ENCODE results near the gene DLGAP1. TPM values are rescaled to one million over a fixed set of nuclear protein-coding genes. Genes with fewer than 3 reads are reported as not detected.
"Not testable (repeated sequence)": the region's sequence is repeated elsewhere in the genome, so short reads cannot be mapped to it uniquely, and the experiment has no call there.

Gene DLGAP1
- total and polyA plus RNA-seq, 2 donors (not counting 1 experiment from before 2014, with no cell fraction given): 0.07 to 0.61 TPM

DNA sequence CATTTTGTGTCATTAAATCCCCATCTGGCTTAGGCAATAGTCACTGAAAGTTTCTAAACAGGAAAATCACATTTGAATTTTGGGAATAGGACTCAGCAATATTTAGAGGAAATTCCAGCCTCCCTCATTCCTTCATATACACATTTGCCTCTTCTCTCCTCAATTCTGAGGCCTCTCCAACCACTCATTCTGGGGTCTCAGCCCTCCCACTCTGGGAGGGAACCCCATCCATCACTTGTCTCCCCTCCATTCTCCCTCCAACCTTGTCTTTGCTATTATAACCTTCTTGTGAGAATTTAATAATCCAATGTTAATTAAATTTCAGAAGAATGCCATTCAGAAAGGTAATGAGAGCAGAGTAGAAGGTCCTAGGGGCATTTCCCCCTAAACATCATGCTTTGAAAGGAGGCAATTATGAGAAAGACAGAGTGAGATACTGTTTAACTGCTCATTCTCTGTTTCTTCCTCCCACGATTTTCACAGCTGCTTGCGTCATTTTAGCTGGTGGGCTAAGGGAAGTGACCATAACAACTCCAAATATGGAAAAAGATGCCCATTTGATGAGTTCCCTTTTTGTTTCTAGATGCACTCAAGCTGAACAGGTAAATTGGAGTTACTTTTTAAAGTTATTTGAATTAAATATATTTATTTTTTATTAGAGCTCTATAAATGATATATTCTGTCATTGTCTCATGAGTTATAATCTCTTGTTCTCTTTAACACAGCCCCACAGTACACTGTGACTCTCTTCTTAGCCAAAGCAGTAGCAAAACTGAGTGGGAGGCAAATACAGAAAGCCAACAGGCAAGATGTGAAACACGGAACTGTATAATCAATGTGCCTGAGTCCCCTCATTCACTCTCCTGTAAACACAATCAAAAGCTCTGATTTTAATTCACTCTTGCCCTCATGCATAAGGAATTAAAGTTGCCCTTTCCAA lies 135.1 kb downstream of the DLGAP1 start:
- Histone ChIP-seq H3K36me3 (replicated peaks in 1 of 2; ENCODE audit: control extremely low read depth in 1 of 2, control insufficient read depth in 1 of 2, extremely low read depth in 1 of 2, insufficient read depth in 2 of 2, low read length in 1 of 2) (no peaks in the 10 kb centered on the region), H3K27me3 (replicated peaks in 1 of 4; ENCODE audit: control extremely low read depth in 1 of 4, control insufficient read depth in 3 of 4, insufficient read depth in 4 of 4, low read length in 3 of 4) (no peaks in the 10 kb centered on the region), H4K20me1 (ENCODE audit: control insufficient read depth, insufficient read depth, low read length, poor library complexity, severe bottlenecking) (no peaks in the 10 kb centered on the region), H3K9ac (ENCODE audit: low read length) (no peak overlapping the region), H2AFZ (ENCODE audit: insufficient read depth, low read depth, low read length, poor library complexity, severe bottlenecking) (no peak overlapping the region), H3K4me1 (ENCODE audit: control insufficient read depth in 2 of 2, insufficient read depth in 2 of 2, low read length in 2 of 2) (no peaks in the 10 kb centered on the region), H3K4me2 (replicated peaks; ENCODE audit: low read depth, low read length, poor library complexity, severe bottlenecking) (no peak overlapping the region), H3K79me2 (ENCODE audit: control insufficient read depth, insufficient read depth, low read length) (no peaks in the 10 kb centered on the region), H3K4me3 (ENCODE audit: control extremely low read depth in 1 of 5, extremely low read depth in 1 of 5, insufficient read depth in 1 of 5, low read depth in 2 of 5, low read length in 4 of 5) (no peak overlapping the region), H3K9me3 (ENCODE audit: control extremely low read depth in 1 of 3, control insufficient read depth in 2 of 3, insufficient read depth in 1 of 3, low read length in 2 of 3) (peaks cover 0 to 4% (median 0%) of the 10 kb centered on the region in 3 donors), H3K27ac (ENCODE audit: low read length in 2 of 2) (no peak overlapping the region)
- TF ChIP-seq CTCF (IDR thresholded peaks at IDR 0.05) (no peak), EZH2 (IDR thresholded peaks at IDR 0.05; ENCODE audit: borderline replicate concordance, insufficient read depth, low read depth, low read length, poor library complexity, severe bottlenecking) (no peak)
- no peaks in the 10 kb centered on the region for H3K4me1 Mint-ChIP-seq
- no peak overlapping the region for H3K27ac Mint-ChIP-seq
- ChIA-PET CTCF (no interaction called here), POLR2A (no interaction called here)
- DNase-seq: no peak
- WGBS (ENCODE audit: insufficient coverage): 20% methylated on average over 2 of the region's 3 CpGs
- no peak overlapping the region for H3K4me3 Mint-ChIP-seq
- intact Hi-C loops (cut with micrococcal nuclease): no loop called here
- ATAC-seq (ENCODE audit: low read depth): no peak
- H3K27me3 Mint-ChIP-seq: no peaks in the 10 kb centered on the region
- H3K9me3 Mint-ChIP-seq (ENCODE audit: insufficient read depth): peaks cover 4% of the 10 kb centered on the region

DNA sequence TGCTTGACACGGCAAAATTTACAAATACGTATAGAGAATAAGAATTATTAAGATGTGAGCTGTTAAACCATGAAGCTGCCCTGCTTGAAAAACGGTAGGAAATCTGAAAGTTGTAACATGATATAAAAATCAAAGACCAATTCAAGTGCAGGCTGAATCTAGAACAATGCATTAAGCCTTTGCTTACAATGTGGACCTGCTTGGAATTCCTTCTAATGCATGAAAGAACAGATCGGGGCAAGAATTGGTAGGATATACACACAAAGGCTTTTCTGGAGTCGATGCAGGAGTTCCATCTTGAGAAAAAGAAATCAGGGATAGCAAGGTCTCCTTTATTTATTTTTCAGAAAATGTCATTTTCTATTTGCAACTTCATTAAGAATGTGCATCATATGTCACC lies 136.8 kb downstream of the DLGAP1 start:
- no peaks in the 10 kb centered on the region for H3K79me2 ChIP-seq (ENCODE audit: control insufficient read depth, insufficient read depth, low read length)
- H3K4me3 Mint-ChIP-seq: no peak overlapping the region
- DNase-seq: no peak
- H3K36me3 ChIP-seq (replicated peaks in 1 of 2; ENCODE audit: control extremely low read depth in 1 of 2, control insufficient read depth in 1 of 2, extremely low read depth in 1 of 2, insufficient read depth in 2 of 2, low read length in 1 of 2): no peaks in the 10 kb centered on the region
- intact Hi-C loops (cut with micrococcal nuclease): no loop called here
- peaks cover 0 to 4% (median 0%) of the 10 kb centered on the region in 3 donors for H3K9me3 ChIP-seq (ENCODE audit: control extremely low read depth in 1 of 3, control insufficient read depth in 2 of 3, insufficient read depth in 1 of 3, low read length in 2 of 3)
- no peaks in the 10 kb centered on the region for H3K27me3 ChIP-seq (replicated peaks in 1 of 4; ENCODE audit: control extremely low read depth in 1 of 4, control insufficient read depth in 3 of 4, insufficient read depth in 4 of 4, low read length in 3 of 4)
- no peaks in the 10 kb centered on the region for H3K27me3 Mint-ChIP-seq
- no peaks in the 10 kb centered on the region for H3K4me1 ChIP-seq (ENCODE audit: control insufficient read depth in 2 of 2, insufficient read depth in 2 of 2, low read length in 2 of 2)
- H3K27ac Mint-ChIP-seq: no peak overlapping the region
- WGBS (ENCODE audit: insufficient coverage): 100% methylated on average over 1 of the region's 5 CpGs
- ChIA-PET POLR2A (no interaction called here), CTCF (no interaction called here)
- no peaks in the 10 kb centered on the region for H4K20me1 ChIP-seq (ENCODE audit: control insufficient read depth, insufficient read depth, low read length, poor library complexity, severe bottlenecking)
- no peak overlapping the region for H3K9ac ChIP-seq (ENCODE audit: low read length)
- no peak overlapping the region for H3K4me3 ChIP-seq (ENCODE audit: control extremely low read depth in 1 of 5, extremely low read depth in 1 of 5, insufficient read depth in 1 of 5, low read depth in 2 of 5, low read length in 4 of 5)
- no peak for ATAC-seq (ENCODE audit: low read depth)
- no peak overlapping the region for H3K4me2 ChIP-seq (replicated peaks; ENCODE audit: low read depth, low read length, poor library complexity, severe bottlenecking)
- peaks cover 4% of the 10 kb centered on the region for H3K9me3 Mint-ChIP-seq (ENCODE audit: insufficient read depth)
- H2AFZ ChIP-seq (ENCODE audit: insufficient read depth, low read depth, low read length, poor library complexity, severe bottlenecking): no peak overlapping the region
- no peak overlapping the region for H3K27ac ChIP-seq (ENCODE audit: low read length in 2 of 2)
- TF ChIP-seq CTCF (IDR thresholded peaks at IDR 0.05) (no peak), EZH2 (IDR thresholded peaks at IDR 0.05; ENCODE audit: borderline replicate concordance, insufficient read depth, low read depth, low read length, poor library complexity, severe bottlenecking) (no peak)
- H3K4me1 Mint-ChIP-seq: no peaks in the 10 kb centered on the region

- CTCF ChIA-PET; H3K9ac ChIP-seq (ENCODE audit: low read length); ATAC-seq (ENCODE audit: low read depth); H3K27me3 ChIP-seq (replicated peaks in 1 of 4; ENCODE audit: control extremely low read depth in 1 of 4, control insufficient read depth in 3 of 4, insufficient read depth in 4 of 4, low read length in 3 of 4); H3K9me3 ChIP-seq (ENCODE audit: control extremely low read depth in 1 of 3, control insufficient read depth in 2 of 3, insufficient read depth in 1 of 3, low read length in 2 of 3); H3K9me3 Mint-ChIP-seq (ENCODE audit: insufficient read depth); intact Hi-C loops (cut with micrococcal nuclease); DNase-seq; H3K4me3 ChIP-seq (ENCODE audit: control extremely low read depth in 1 of 5, extremely low read depth in 1 of 5, insufficient read depth in 1 of 5, low read depth in 2 of 5, low read length in 4 of 5); H3K4me3 Mint-ChIP-seq; H3K4me1 ChIP-seq (ENCODE audit: control insufficient read depth in 2 of 2, insufficient read depth in 2 of 2, low read length in 2 of 2); POLR2A ChIA-PET; H3K27ac ChIP-seq (ENCODE audit: low read length in 2 of 2); H3K79me2 ChIP-seq (ENCODE audit: control insufficient read depth, insufficient read depth, low read length); H3K4me1 Mint-ChIP-seq; H4K20me1 ChIP-seq (ENCODE audit: control insufficient read depth, insufficient read depth, low read length, poor library complexity, severe bottlenecking); H2AFZ ChIP-seq (ENCODE audit: insufficient read depth, low read depth, low read length, poor library complexity, severe bottlenecking); H3K27ac Mint-ChIP-seq; H3K4me2 ChIP-seq (replicated peaks; ENCODE audit: low read depth, low read length, poor library complexity, severe bottlenecking); H3K36me3 ChIP-seq (replicated peaks in 1 of 2; ENCODE audit: control extremely low read depth in 1 of 2, control insufficient read depth in 1 of 2, extremely low read depth in 1 of 2, insufficient read depth in 2 of 2, low read length in 1 of 2); H3K27me3 Mint-ChIP-seq: not testable (repeated sequence)
- 84% methylated on average over 3 of the region's 4 CpGs for WGBS (ENCODE audit: insufficient coverage)
Observed at GRCh38 chr18:4311945-4312344, 143.2 kb downstream of the DLGAP1 start.
